ENCODE measurements around the gene ATOH8. TPM values are rescaled to one million over a fixed set of nuclear protein-coding genes. Genes with fewer than 3 reads are reported as not detected.
A peak's percentile ranks its signal among the peaks of the same experiment; 100 is the strongest.

The ATOH8 gene
- total and polyA plus RNA-seq, 4 donors: 38.6 to 63.3 (median 50.5) TPM

- peaks cover 4 to 55% (median 31%) of the 10 kb centered on the region in 5 donors for H3K4me1 ChIP-seq (ENCODE audit: control insufficient read depth in 5 of 5, insufficient read depth in 5 of 5, low read length in 5 of 5)
These were observed 43.5 kb downstream of the ATOH8 start for GRCh38 chr2:85797263-85797660.

GRCh38 chr2:85797921-85798320, 44.1 kb downstream of the ATOH8 start:
- TF ChIP-seq, protein P1, sequence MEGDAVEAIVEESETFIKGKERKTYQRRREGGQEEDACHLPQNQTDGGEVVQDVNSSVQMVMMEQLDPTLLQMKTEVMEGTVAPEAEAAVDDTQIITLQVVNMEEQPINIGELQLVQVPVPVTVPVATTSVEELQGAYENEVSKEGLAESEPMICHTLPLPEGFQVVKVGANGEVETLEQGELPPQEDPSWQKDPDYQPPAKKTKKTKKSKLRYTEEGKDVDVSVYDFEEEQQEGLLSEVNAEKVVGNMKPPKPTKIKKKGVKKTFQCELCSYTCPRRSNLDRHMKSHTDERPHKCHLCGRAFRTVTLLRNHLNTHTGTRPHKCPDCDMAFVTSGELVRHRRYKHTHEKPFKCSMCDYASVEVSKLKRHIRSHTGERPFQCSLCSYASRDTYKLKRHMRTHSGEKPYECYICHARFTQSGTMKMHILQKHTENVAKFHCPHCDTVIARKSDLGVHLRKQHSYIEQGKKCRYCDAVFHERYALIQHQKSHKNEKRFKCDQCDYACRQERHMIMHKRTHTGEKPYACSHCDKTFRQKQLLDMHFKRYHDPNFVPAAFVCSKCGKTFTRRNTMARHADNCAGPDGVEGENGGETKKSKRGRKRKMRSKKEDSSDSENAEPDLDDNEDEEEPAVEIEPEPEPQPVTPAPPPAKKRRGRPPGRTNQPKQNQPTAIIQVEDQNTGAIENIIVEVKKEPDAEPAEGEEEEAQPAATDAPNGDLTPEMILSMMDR (IDR thresholded peaks at IDR 0.05; ENCODE audit: control extremely low read depth, extremely low read depth): no peak
- no peak overlapping the region for H3K4me3 ChIP-seq
- H3K9ac ChIP-seq (ENCODE audit: insufficient read depth in 1 of 2, low read length in 2 of 2): no peak overlapping the region
- H3K9me3 ChIP-seq (ENCODE audit: control insufficient read depth in 4 of 4, insufficient read depth in 3 of 4, low read length in 3 of 4): peaks cover 0 to 4% (median 0%) of the 10 kb centered on the region in 4 donors
- no peak overlapping the region for H3K27ac ChIP-seq (ENCODE audit: low read depth in 1 of 2, low read length in 1 of 2)
- H3K36me3 ChIP-seq (ENCODE audit: control insufficient read depth in 4 of 4, insufficient read depth in 4 of 4, low read length in 4 of 4): peaks cover 0 to 3% (median 0%) of the 10 kb centered on the region in 4 donors
- ATAC-seq (ENCODE audit: insufficient read depth, low FRiP score): no peak
- WGBS, 2 donors: 66 to 71% methylated on average over 6 of the region's 6 CpGs
- H3K27me3 ChIP-seq (ENCODE audit: control insufficient read depth in 3 of 3, insufficient read depth in 3 of 3, low read length in 2 of 3): no peaks in the 10 kb centered on the region
- DNase-seq: peak; percentile 19 to 64 (median 53)
- peaks cover 2 to 48% (median 26%) of the 10 kb centered on the region in 5 donors for H3K4me1 ChIP-seq (ENCODE audit: control insufficient read depth in 5 of 5, insufficient read depth in 5 of 5, low read length in 5 of 5)

More at GRCh38 chr2:85797263-85797660, 43.5 kb downstream of the ATOH8 start:
- H3K9ac ChIP-seq (ENCODE audit: insufficient read depth in 1 of 2, low read length in 2 of 2): no peak overlapping the region
- TF ChIP-seq, protein P1 (IDR thresholded peaks at IDR 0.05; ENCODE audit: control extremely low read depth, extremely low read depth): no peak
- no peak for ATAC-seq (ENCODE audit: insufficient read depth, low FRiP score)
- H3K9me3 ChIP-seq (ENCODE audit: control insufficient read depth in 4 of 4, insufficient read depth in 3 of 4, low read length in 3 of 4): no peaks in the 10 kb centered on the region
- H3K36me3 ChIP-seq (ENCODE audit: control insufficient read depth in 4 of 4, insufficient read depth in 4 of 4, low read length in 4 of 4): peaks cover 0 to 3% (median 0%) of the 10 kb centered on the region in 4 donors
- no peak for DNase-seq
- H3K4me3 ChIP-seq: no peak overlapping the region
- peak overlapping the region in 1 of 2 donors; percentile 57 for H3K27ac ChIP-seq (ENCODE audit: low read depth in 1 of 2, low read length in 1 of 2)
- 88 to 93% methylated on average over 13 of the region's 13 CpGs for WGBS, 2 donors
- no peaks in the 10 kb centered on the region for H3K27me3 ChIP-seq (ENCODE audit: control insufficient read depth in 3 of 3, insufficient read depth in 3 of 3, low read length in 2 of 3)

- 78 to 86% methylated on average over 11 of the region's 11 CpGs for WGBS, 2 donors
- Histone ChIP-seq H3K9me3 (ENCODE audit: control insufficient read depth in 4 of 4, insufficient read depth in 3 of 4, low read length in 3 of 4) (peaks cover 0 to 4% (median 0%) of the 10 kb centered on the region in 4 donors), H3K27me3 (ENCODE audit: control insufficient read depth in 3 of 3, insufficient read depth in 3 of 3, low read length in 2 of 3) (no peaks in the 10 kb centered on the region), H3K27ac (ENCODE audit: low read depth in 1 of 2, low read length in 1 of 2) (no peak overlapping the region), H3K36me3 (ENCODE audit: control insufficient read depth in 4 of 4, insufficient read depth in 4 of 4, low read length in 4 of 4) (peaks cover 0 to 3% (median 0%) of the 10 kb centered on the region in 4 donors), H3K4me1 (ENCODE audit: control insufficient read depth in 5 of 5, insufficient read depth in 5 of 5, low read length in 5 of 5) (peaks cover 0 to 36% (median 18%) of the 10 kb centered on the region in 5 donors), H3K4me3 (no peak overlapping the region), H3K9ac (ENCODE audit: insufficient read depth in 1 of 2, low read length in 2 of 2) (no peak overlapping the region)
- ATAC-seq (ENCODE audit: insufficient read depth, low FRiP score): no peak
- TF ChIP-seq, protein P1 (IDR thresholded peaks at IDR 0.05; ENCODE audit: control extremely low read depth, extremely low read depth): no peak
- peak in 1 of 3 donors; percentile 9 for DNase-seq
These were observed 45.6 kb downstream of the ATOH8 start for GRCh38 chr2:85799215-85799956.

All from lung (tissue), 12 donors.